ENCODE results near the gene UST. TPM values are rescaled to one million over a fixed set of nuclear protein-coding genes. Genes with fewer than 3 reads are reported as not detected.
A peak's percentile ranks its signal among the peaks of the same experiment; 100 is the strongest.

The UST gene
- total RNA-seq, 4 donors from 2014 or later, result 2.9 to 12.0 (median 5.7) TPM

GRCh38 chr6:149041953-149042352 is 295.1 kb downstream of the UST start:
- TF ChIP-seq, protein P1, sequence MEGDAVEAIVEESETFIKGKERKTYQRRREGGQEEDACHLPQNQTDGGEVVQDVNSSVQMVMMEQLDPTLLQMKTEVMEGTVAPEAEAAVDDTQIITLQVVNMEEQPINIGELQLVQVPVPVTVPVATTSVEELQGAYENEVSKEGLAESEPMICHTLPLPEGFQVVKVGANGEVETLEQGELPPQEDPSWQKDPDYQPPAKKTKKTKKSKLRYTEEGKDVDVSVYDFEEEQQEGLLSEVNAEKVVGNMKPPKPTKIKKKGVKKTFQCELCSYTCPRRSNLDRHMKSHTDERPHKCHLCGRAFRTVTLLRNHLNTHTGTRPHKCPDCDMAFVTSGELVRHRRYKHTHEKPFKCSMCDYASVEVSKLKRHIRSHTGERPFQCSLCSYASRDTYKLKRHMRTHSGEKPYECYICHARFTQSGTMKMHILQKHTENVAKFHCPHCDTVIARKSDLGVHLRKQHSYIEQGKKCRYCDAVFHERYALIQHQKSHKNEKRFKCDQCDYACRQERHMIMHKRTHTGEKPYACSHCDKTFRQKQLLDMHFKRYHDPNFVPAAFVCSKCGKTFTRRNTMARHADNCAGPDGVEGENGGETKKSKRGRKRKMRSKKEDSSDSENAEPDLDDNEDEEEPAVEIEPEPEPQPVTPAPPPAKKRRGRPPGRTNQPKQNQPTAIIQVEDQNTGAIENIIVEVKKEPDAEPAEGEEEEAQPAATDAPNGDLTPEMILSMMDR (IDR thresholded peaks at IDR 0.05), result no peak
- TF ChIP-seq POLR2A (IDR thresholded peaks at IDR 0.05), result no peak
- Histone ChIP-seq H3K4me3 (no peak overlapping the region), H3K36me3 (no peaks in the 10 kb centered on the region), H3K4me1 (peaks cover 0 to 10% (median 0%) of the 10 kb centered on the region in 3 donors), H3K27ac (no peak overlapping the region), H3K9me3 (no peaks in the 10 kb centered on the region), H3K27me3 (no peaks in the 10 kb centered on the region)
- intact Hi-C loops (cut with DNase I), result no loop called here
- 89 to 96% methylated on average over 2 of the region's 2 CpGs for WGBS, 2 donors
- DNase-seq, result no peak

DNA sequence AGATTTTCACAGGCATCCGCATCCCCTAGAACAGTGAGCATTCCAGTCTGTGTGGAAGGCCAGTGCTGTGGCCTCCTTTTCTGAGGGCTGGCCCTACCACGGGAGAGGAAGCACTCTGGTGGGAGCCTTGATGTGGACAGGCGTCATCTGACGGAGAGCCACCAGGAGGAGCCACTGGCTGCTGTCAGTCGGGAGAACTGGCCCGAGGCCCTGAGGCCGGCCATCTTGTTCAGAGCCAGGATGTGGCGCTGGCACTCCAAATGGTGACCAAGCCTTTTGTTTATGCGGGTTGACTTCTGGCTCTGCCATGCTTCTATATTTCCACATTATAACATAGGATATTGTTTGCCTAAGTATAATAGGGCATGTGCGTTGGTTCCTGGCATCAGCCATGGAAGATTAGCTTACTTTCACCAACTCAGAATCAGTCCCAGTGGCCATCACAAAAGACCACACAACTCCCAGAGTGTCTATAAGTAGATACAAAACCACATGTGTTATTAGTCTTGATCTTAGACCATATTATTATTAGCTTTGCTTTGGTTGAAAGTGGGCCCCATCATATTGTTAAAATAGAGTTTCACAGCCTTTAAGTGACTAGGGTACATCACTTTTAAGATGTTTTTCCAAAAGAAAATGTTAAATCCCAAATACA is 296.8 kb downstream of the UST start:
- Histone ChIP-seq H3K27me3 (no peaks in the 10 kb centered on the region), H3K27ac (no peak overlapping the region), H3K9me3 (no peaks in the 10 kb centered on the region), H3K4me3 (no peak overlapping the region), H3K4me1 (peaks cover 0 to 10% (median 0%) of the 10 kb centered on the region in 3 donors), H3K36me3 (no peaks in the 10 kb centered on the region)
- intact Hi-C loops (cut with DNase I), result no loop called here
- 92 to 98% methylated on average over 3 to 9 of the region's 10 CpGs for WGBS, 2 donors
- no peak for DNase-seq
- TF ChIP-seq, protein P1 (IDR thresholded peaks at IDR 0.05), result peak in 2 of 6 experiments; percentile 21 to 42
- no peak for TF ChIP-seq POLR2A (IDR thresholded peaks at IDR 0.05)

GRCh38 chr6:149044528-149044927 is 297.7 kb downstream of the UST start:
- WGBS, 2 donors, result 91 to 95% methylated on average over 7 to 8 of the region's 8 CpGs
- no peak overlapping the region for H3K4me3 ChIP-seq
- intact Hi-C loops (cut with DNase I), result no loop called here
- no peaks in the 10 kb centered on the region for H3K36me3 ChIP-seq
- DNase-seq, result no peak
- H3K9me3 ChIP-seq, result no peaks in the 10 kb centered on the region
- H3K27me3 ChIP-seq, result no peaks in the 10 kb centered on the region
- H3K27ac ChIP-seq, result no peak overlapping the region
- peaks cover 0 to 10% (median 0%) of the 10 kb centered on the region in 3 donors for H3K4me1 ChIP-seq
- TF ChIP-seq, protein P1 (IDR thresholded peaks at IDR 0.05), result no peak
- TF ChIP-seq POLR2A (IDR thresholded peaks at IDR 0.05), result no peak

DNA sequence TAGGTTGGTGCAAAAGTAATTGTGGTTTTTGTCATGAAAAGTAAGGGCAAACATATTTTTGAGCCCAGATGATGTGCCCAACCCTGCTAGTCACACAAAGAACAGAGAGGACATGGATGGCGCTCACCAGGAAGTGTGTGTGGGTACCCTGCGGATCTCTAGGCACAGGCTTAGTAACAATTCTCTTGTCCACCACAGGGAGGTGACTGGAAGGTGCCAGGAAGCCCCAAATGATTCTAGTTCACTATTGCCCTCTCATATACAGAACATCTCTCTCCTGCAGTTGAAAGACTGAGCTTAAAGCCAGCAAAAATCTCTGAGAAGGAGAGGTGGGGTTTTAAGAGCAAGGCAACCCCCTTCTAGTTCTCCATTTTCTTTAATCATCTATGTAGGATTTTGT is 298.6 kb downstream of the UST start:
- intact Hi-C loops (cut with DNase I), result no loop called here
- no peak overlapping the region for H3K27ac ChIP-seq
- no peak for DNase-seq

DNA sequence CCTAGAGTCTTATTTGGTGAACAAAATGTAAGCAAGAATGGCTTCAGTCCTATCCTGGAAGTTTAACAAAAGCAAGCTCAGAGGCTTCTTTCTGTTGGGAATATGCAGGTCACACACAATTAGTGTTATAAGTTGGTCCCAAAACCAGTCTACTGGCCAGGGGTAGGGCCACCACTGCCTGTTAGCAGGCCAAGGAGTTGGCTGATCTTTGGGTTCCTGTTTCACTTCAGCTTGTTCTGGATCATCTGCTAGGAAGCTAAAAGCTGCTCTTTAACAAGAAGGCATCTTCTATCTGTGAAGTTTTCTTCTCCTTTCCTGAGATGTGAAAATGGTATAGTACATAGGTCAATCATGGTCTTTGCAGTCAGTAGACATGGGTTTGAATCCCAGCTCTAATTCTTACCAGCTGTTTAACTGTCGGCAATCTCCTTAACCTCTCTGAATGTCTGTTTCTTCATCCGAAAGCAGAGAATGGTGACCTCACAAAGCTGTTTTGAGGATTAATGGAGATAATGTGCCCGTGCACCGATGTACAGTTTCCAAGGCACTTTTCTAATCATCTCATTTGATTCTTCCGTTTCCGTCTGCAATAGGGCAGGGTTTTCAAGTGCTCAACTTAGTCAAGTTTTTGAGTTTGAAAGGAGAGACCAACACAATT is 299.5 kb downstream of the UST start:
- no peak overlapping the region for H3K4me3 ChIP-seq
- no peak for DNase-seq
- H3K4me1 ChIP-seq, result peaks cover 0 to 10% (median 0%) of the 10 kb centered on the region in 3 donors
- intact Hi-C loops (cut with DNase I), result no loop called here
- H3K27ac ChIP-seq, result no peak overlapping the region
- no peak for TF ChIP-seq POLR2A (IDR thresholded peaks at IDR 0.05)
- TF ChIP-seq, protein P1 (IDR thresholded peaks at IDR 0.05), result no peak
- H3K36me3 ChIP-seq, result no peaks in the 10 kb centered on the region
- H3K27me3 ChIP-seq, result no peaks in the 10 kb centered on the region
- no peaks in the 10 kb centered on the region for H3K9me3 ChIP-seq
- WGBS, 2 donors, result 86 to 91% methylated on average over 6 of the region's 6 CpGs

More for the DNA sequence above, 298.6 kb downstream of the UST start:
- no peak overlapping the region for H3K4me3 ChIP-seq
- H3K9me3 ChIP-seq, result no peaks in the 10 kb centered on the region
- TF ChIP-seq, protein P1 (IDR thresholded peaks at IDR 0.05), result peak in 1 of 6 experiments; percentile 9
- no peak for TF ChIP-seq POLR2A (IDR thresholded peaks at IDR 0.05)
- peaks cover 0 to 10% (median 0%) of the 10 kb centered on the region in 3 donors for H3K4me1 ChIP-seq
- no peaks in the 10 kb centered on the region for H3K36me3 ChIP-seq
- no peaks in the 10 kb centered on the region for H3K27me3 ChIP-seq
- 60 to 71% methylated on average over 2 of the region's 2 CpGs for WGBS, 2 donors

Measured in esophagus squamous epithelium (tissue), 5 donors.